ENCODE data around the gene ARHGAP24. TPM values are rescaled to one million over a fixed set of nuclear protein-coding genes. Genes with fewer than 3 reads are reported as not detected.

The ARHGAP24 gene
- total RNA-seq, 1 experiment from 2014 or later = 1.3 TPM

GRCh38 chr4:85963231-85963630 is 488.3 kb downstream of the ARHGAP24 start (continued):
- TF ChIP-seq, protein P1, sequence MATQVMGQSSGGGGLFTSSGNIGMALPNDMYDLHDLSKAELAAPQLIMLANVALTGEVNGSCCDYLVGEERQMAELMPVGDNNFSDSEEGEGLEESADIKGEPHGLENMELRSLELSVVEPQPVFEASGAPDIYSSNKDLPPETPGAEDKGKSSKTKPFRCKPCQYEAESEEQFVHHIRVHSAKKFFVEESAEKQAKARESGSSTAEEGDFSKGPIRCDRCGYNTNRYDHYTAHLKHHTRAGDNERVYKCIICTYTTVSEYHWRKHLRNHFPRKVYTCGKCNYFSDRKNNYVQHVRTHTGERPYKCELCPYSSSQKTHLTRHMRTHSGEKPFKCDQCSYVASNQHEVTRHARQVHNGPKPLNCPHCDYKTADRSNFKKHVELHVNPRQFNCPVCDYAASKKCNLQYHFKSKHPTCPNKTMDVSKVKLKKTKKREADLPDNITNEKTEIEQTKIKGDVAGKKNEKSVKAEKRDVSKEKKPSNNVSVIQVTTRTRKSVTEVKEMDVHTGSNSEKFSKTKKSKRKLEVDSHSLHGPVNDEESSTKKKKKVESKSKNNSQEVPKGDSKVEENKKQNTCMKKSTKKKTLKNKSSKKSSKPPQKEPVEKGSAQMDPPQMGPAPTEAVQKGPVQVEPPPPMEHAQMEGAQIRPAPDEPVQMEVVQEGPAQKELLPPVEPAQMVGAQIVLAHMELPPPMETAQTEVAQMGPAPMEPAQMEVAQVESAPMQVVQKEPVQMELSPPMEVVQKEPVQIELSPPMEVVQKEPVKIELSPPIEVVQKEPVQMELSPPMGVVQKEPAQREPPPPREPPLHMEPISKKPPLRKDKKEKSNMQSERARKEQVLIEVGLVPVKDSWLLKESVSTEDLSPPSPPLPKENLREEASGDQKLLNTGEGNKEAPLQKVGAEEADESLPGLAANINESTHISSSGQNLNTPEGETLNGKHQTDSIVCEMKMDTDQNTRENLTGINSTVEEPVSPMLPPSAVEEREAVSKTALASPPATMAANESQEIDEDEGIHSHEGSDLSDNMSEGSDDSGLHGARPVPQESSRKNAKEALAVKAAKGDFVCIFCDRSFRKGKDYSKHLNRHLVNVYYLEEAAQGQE (IDR thresholded peaks at IDR 0.05; ENCODE audit: low read depth) = no peak
- no peak for TF ChIP-seq EZH2 (IDR thresholded peaks at IDR 0.05)
- TF ChIP-seq EGR1 (IDR thresholded peaks at IDR 0.05; ENCODE audit: low read depth) = no peak
- TF ChIP-seq SP1 (IDR thresholded peaks at IDR 0.05; ENCODE audit: low read depth) = no peak
- no peak for TF ChIP-seq SRF (IDR thresholded peaks at IDR 0.05; ENCODE audit: low read depth)
- TF ChIP-seq ZNF274 (IDR thresholded peaks at IDR 0.05; ENCODE audit: low read depth, low read length) = no peak
- no peak for TF ChIP-seq CBX3 (IDR thresholded peaks at IDR 0.05; ENCODE audit: low read depth)
- TF ChIP-seq YY1 (IDR thresholded peaks at IDR 0.05; ENCODE audit: extremely low read depth, insufficient replicate concordance, low read depth, low read length) = no peak
- TF ChIP-seq TCF7L2 (IDR thresholded peaks at IDR 0.05; ENCODE audit: borderline replicate concordance, extremely low read depth, insufficient read depth, insufficient read length) = no peak
- no peak for TF ChIP-seq FOSL1 (IDR thresholded peaks at IDR 0.05; ENCODE audit: low read depth)

DNA sequence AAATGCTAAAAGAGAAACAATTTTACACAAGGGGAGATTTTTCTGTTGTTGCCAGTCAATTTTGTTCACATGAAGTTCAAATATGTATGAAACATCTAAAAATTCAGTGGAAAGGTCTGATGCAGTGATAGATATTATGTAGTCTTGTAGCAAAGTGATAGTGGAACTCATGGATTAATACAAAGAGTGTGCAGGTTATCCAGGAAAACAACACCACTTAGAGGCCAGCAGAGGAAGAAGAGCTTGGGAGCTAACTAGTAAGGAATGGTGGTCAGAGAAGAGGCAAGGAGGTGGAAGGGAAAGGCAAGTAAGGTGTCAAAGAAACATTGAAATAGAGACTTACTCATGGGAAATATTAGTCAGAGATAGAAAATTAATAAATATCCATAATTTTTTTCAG is 489.3 kb downstream of the ARHGAP24 start:
- H2AFZ ChIP-seq (ENCODE audit: low read depth, low read length, poor library complexity, severe bottlenecking) = no peak overlapping the region
- POLR2A ChIA-PET = no interaction called here

More for the DNA sequence above, 489.3 kb downstream of the ARHGAP24 start:
- H3K79me2 ChIP-seq (ENCODE audit: insufficient read depth, low read length) = no peaks in the 10 kb centered on the region
- H3K9me2 ChIP-seq (ENCODE audit: insufficient read depth) = no peaks in the 10 kb centered on the region
- no peaks in the 10 kb centered on the region for H3K36me3 ChIP-seq (ENCODE audit: control insufficient read depth in 1 of 2, insufficient read depth in 2 of 2, low read length in 2 of 2)
- ChIA-PET CTCF (interaction anchor here (0.9 to 2.1 kb wide), 2 partner anchors 11 to 167 kb away, joined by 3 to 15 read pairs; no protein-coding TSS in a partner anchor), RAD21 (ENCODE audit: low non-redundant PET in 1 of 2, low total read pairs in 2 of 2, uncharacterized antibody in 2 of 2, unreplicated experiment in 2 of 2) (interaction anchor here in 1 of 2 experiments (1.0 kb wide), 1 partner anchor 217 kb away, joined by 3 read pairs; no protein-coding TSS in a partner anchor)
- TF ChIP-seq RAD21 (IDR thresholded peaks at IDR 0.05; ENCODE audit: low read depth) (peak; percentile 60), EZH2phosphoT487 (IDR thresholded peaks at IDR 0.05; ENCODE audit: borderline replicate concordance) (no peak), CTCF (IDR thresholded peaks at IDR 0.05 in 2 of 3, conservative IDR thresholded peaks at IDR 0.05 in 1 of 3; ENCODE audit: borderline replicate concordance in 1 of 3, insufficient read depth in 1 of 3, low read depth in 2 of 3, low read length in 2 of 3) (peak; percentile 13 to 33 (median 22); a peak in 2 of 6 replicates)
- H3K9me3 ChIP-seq (ENCODE audit: control insufficient read depth in 1 of 2, insufficient read depth in 1 of 2, low read depth in 1 of 2, low read length in 2 of 2) = no peaks in the 10 kb centered on the region
- H3K4me3 ChIP-seq (replicated peaks in 1 of 2; ENCODE audit: low read depth in 1 of 2, low read length in 2 of 2) = no peak overlapping the region
- no TSS peak for BruUV-seq (replicated peaks)
- intact Hi-C loops (cut with micrococcal nuclease) = no loop called here
- DNase-seq (ENCODE audit: low read depth, low spot score) = no peak
- ATAC-seq = 0 out of 2 replicates have a peak, but pooled peaks have one; percentile 49
- no peak overlapping the region for H3K9ac ChIP-seq (ENCODE audit: low read length)
- no peak overlapping the region for H3K27ac ChIP-seq (ENCODE audit: low read depth, low read length)
- no peaks in the 10 kb centered on the region for H3K27me3 ChIP-seq (ENCODE audit: insufficient read depth, low read length)
- H3K4me1 ChIP-seq (ENCODE audit: control insufficient read depth in 1 of 2, insufficient read depth in 2 of 2, low read length in 2 of 2) = no peaks in the 10 kb centered on the region
- no peaks in the 10 kb centered on the region for H4K20me1 ChIP-seq (ENCODE audit: insufficient read depth)
- H3K4me2 ChIP-seq (ENCODE audit: low read length) = no peak overlapping the region
